SK-N-SH treated with all-trans-retinoic acid at 6 μM for 48 hours (cell line): Measurements from ENCODE around the gene CRIP3.

Experiments used
- BACH2 ChIP-seq: fragments of 250-450 bp; sonication (Bioruptor Pico); IDR thresholded peaks from 2 replicates; pipeline ENCODE4 v1.9.0; 2021; ENCODE audit warnings: mild to moderate bottlenecking, borderline replicate concordance
- ESRRG ChIP-seq: fragments of 250-450 bp; sonication (Bioruptor Pico); IDR thresholded peaks from 2 replicates; pipeline ENCODE4 v1.6.1; 2021; ENCODE audit warnings: mild to moderate bottlenecking
- TF ChIP-seq, protein P1 (sequence below): fragments of 250-450 bp; sonication (Bioruptor Pico); IDR thresholded peaks from 2 replicates; pipeline ENCODE4 v1.8.0; 2020; ENCODE audit warnings: mild to moderate bottlenecking, moderate library complexity, borderline replicate concordance
- TF ChIP-seq, protein P2 (sequence below): fragments of 250-450 bp; sonication (Bioruptor Pico); IDR thresholded peaks from 2 replicates; pipeline ENCODE4 v1.5.1; 2020; ENCODE audit warnings: low read depth, mild to moderate bottlenecking, moderate library complexity

DNA sequence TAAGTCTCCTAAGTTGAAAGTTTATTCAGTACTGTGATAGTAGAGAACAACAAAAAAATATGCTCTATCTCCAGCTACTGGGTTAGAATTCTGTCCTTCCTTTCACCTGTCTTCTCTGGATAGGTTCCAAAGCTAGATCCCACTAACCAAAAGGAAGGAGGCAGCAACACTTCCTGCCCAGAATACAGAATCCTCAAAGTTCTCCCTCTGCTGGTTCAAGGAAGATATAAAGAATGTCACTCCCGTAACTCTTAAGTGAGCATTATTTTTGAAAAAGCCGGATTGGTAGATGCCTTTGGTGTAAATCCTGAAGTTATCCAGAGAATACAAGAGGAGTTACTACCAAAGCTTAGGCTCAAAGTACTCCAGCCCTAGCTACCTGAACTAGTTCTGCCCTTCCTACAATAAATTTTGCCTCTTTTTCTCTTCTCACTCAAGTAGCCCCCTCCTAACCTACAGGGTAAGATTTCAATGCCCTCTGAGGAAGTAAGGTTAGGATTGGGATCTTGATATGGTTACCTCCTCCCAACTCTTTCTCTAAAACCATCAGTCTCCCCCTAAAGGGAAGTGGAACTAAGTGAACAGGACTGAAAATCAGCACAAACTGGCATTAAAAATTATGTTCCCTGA, 26.0 kb upstream of the CRIP3 start:
- TF ChIP-seq BACH2: no peak
- TF ChIP-seq, protein P1, sequence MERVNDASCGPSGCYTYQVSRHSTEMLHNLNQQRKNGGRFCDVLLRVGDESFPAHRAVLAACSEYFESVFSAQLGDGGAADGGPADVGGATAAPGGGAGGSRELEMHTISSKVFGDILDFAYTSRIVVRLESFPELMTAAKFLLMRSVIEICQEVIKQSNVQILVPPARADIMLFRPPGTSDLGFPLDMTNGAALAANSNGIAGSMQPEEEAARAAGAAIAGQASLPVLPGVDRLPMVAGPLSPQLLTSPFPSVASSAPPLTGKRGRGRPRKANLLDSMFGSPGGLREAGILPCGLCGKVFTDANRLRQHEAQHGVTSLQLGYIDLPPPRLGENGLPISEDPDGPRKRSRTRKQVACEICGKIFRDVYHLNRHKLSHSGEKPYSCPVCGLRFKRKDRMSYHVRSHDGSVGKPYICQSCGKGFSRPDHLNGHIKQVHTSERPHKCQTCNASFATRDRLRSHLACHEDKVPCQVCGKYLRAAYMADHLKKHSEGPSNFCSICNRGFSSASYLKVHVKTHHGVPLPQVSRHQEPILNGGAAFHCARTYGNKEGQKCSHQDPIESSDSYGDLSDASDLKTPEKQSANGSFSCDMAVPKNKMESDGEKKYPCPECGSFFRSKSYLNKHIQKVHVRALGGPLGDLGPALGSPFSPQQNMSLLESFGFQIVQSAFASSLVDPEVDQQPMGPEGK (CRISPR knock-in tag): no peak
- TF ChIP-seq ESRRG (CRISPR knock-in tag): no peak
- TF ChIP-seq, protein P2, sequence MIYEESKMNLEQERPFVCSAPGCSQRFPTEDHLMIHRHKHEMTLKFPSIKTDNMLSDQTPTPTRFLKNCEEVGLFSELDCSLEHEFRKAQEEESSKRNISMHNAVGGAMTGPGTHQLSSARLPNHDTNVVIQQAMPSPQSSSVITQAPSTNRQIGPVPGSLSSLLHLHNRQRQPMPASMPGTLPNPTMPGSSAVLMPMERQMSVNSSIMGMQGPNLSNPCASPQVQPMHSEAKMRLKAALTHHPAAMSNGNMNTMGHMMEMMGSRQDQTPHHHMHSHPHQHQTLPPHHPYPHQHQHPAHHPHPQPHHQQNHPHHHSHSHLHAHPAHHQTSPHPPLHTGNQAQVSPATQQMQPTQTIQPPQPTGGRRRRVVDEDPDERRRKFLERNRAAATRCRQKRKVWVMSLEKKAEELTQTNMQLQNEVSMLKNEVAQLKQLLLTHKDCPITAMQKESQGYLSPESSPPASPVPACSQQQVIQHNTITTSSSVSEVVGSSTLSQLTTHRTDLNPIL (CRISPR knock-in tag): no peak
